ENCODE data around the gene BMAL1.

Gene BMAL1

GRCh38 chr11:13290221-13290980, 12.8 kb downstream of the BMAL1 start:
- no peak overlapping the region for H3K4me3 Mint-ChIP-seq
- peaks cover 2% of the 10 kb centered on the region for H3K9me3 Mint-ChIP-seq
- CTCF ChIA-PET = interaction anchor here (2.0 kb wide), 1 partner anchor 45 kb away, joined by 6 read pairs; no protein-coding TSS in a partner anchor
- peaks cover 8% of the 10 kb centered on the region for H3K36me3 Mint-ChIP-seq
- H3K27me3 Mint-ChIP-seq = no peaks in the 10 kb centered on the region
- H3K27ac Mint-ChIP-seq = no peak overlapping the region
- H3K4me1 Mint-ChIP-seq = peaks cover 42% of the 10 kb centered on the region
- no peak for DNase-seq

GRCh38 chr11:13291361-13291760, 13.8 kb downstream of the BMAL1 start:
- H3K27ac Mint-ChIP-seq = no peak overlapping the region
- H3K36me3 Mint-ChIP-seq = peaks cover 8% of the 10 kb centered on the region
- peaks cover 48% of the 10 kb centered on the region for H3K4me1 Mint-ChIP-seq
- H3K9me3 Mint-ChIP-seq = peaks cover 2% of the 10 kb centered on the region
- CTCF ChIA-PET = interaction anchor here (0.6 to 2.0 kb wide), 3 partner anchors 11 to 74 kb away, joined by 3 to 6 read pairs (median 3); no protein-coding TSS in a partner anchor
- no peak for DNase-seq
- no peaks in the 10 kb centered on the region for H3K27me3 Mint-ChIP-seq
- H3K4me3 Mint-ChIP-seq = no peak overlapping the region

GRCh38 chr11:13291800-13292199, 14.2 kb downstream of the BMAL1 start:
- CTCF ChIA-PET = interaction anchor here (0.6 to 2.0 kb wide), 3 partner anchors 11 to 73 kb away, joined by 3 to 6 read pairs (median 3); no protein-coding TSS in a partner anchor

GRCh38 chr11:13292970-13293369, 15.4 kb downstream of the BMAL1 start:
- H3K4me3 Mint-ChIP-seq = no peak overlapping the region
- H3K27me3 Mint-ChIP-seq = no peaks in the 10 kb centered on the region
- no peak for DNase-seq
- peaks cover 46% of the 10 kb centered on the region for H3K4me1 Mint-ChIP-seq
- CTCF ChIA-PET = no interaction called here
- H3K9me3 Mint-ChIP-seq = peaks cover 2% of the 10 kb centered on the region
- H3K27ac Mint-ChIP-seq = no peak overlapping the region
- H3K36me3 Mint-ChIP-seq = peaks cover 8% of the 10 kb centered on the region

More at GRCh38 chr11:13291800-13292199, 14.2 kb downstream of the BMAL1 start:
- no peak for DNase-seq
- H3K4me1 Mint-ChIP-seq = peaks cover 47% of the 10 kb centered on the region
- no peaks in the 10 kb centered on the region for H3K27me3 Mint-ChIP-seq
- peaks cover 8% of the 10 kb centered on the region for H3K36me3 Mint-ChIP-seq
- no peak overlapping the region for H3K27ac Mint-ChIP-seq
- no peak overlapping the region for H3K4me3 Mint-ChIP-seq
- H3K9me3 Mint-ChIP-seq = peaks cover 2% of the 10 kb centered on the region

- H3K4me3 Mint-ChIP-seq = no peak overlapping the region
- CTCF ChIA-PET = no interaction called here
- H3K27me3 Mint-ChIP-seq = no peaks in the 10 kb centered on the region
Observed at GRCh38 chr11:13294178-13294577, 16.6 kb downstream of the BMAL1 start.

GRCh38 chr11:13294771-13295579, 17.4 kb downstream of the BMAL1 start:
- Mint-ChIP-seq H3K27me3 (no peaks in the 10 kb centered on the region), H3K4me1 (peaks cover 52% of the 10 kb centered on the region), H3K36me3 (peaks cover 4% of the 10 kb centered on the region), H3K27ac (no peak overlapping the region), H3K9me3 (no peaks in the 10 kb centered on the region), H3K4me3 (no peak overlapping the region)
- DNase-seq = no peak
- CTCF ChIA-PET = interaction anchor here (1.3 to 4.7 kb wide), 2 partner anchors 11 to 41 kb away, joined by 5 to 18 read pairs; no protein-coding TSS in a partner anchor

More at GRCh38 chr11:13294178-13294577, 16.6 kb downstream of the BMAL1 start:
- H3K9me3 Mint-ChIP-seq = peaks cover 2% of the 10 kb centered on the region
- no peak overlapping the region for H3K27ac Mint-ChIP-seq
- peaks cover 49% of the 10 kb centered on the region for H3K4me1 Mint-ChIP-seq
- no peak for DNase-seq
- peaks cover 8% of the 10 kb centered on the region for H3K36me3 Mint-ChIP-seq

- Mint-ChIP-seq H3K27me3 (no peaks in the 10 kb centered on the region), H3K27ac (peak overlapping the region; percentile 68), H3K9me3 (no peaks in the 10 kb centered on the region), H3K4me3 (no peak overlapping the region), H3K4me1 (peaks cover 52% of the 10 kb centered on the region), H3K36me3 (peaks cover 4% of the 10 kb centered on the region)
- DNase-seq = no peak
- CTCF ChIA-PET = interaction anchor here (2.3 to 4.7 kb wide), 2 partner anchors 13 to 38 kb away, joined by 6 to 18 read pairs; no protein-coding TSS in a partner anchor
Observed at GRCh38 chr11:13297308-13297916, 19.8 kb downstream of the BMAL1 start.

- Mint-ChIP-seq H3K9me3 (no peaks in the 10 kb centered on the region), H3K4me1 (peaks cover 54% of the 10 kb centered on the region), H3K27me3 (no peaks in the 10 kb centered on the region), H3K4me3 (no peak overlapping the region), H3K36me3 (peaks cover 7% of the 10 kb centered on the region), H3K27ac (peak overlapping the region; percentile 68)
- CTCF ChIA-PET = interaction anchor here (2.3 to 4.7 kb wide), 3 partner anchors 11 to 38 kb away, joined by 6 to 18 read pairs (median 7); no protein-coding TSS in a partner anchor
- peak; percentile 39 for DNase-seq
Observed at GRCh38 chr11:13297917-13298356, 20.3 kb downstream of the BMAL1 start.

- CTCF ChIA-PET = interaction anchor here (1.8 to 4.7 kb wide), 4 partner anchors 12 to 61 kb away, joined by 4 to 18 read pairs (median 6); no protein-coding TSS in a partner anchor
- Mint-ChIP-seq H3K27me3 (no peaks in the 10 kb centered on the region), H3K4me1 (peaks cover 62% of the 10 kb centered on the region), H3K4me3 (no peak overlapping the region), H3K27ac (no peak overlapping the region), H3K9me3 (peaks cover 6% of the 10 kb centered on the region), H3K36me3 (peaks cover 13% of the 10 kb centered on the region)
- DNase-seq = no peak
Observed at GRCh38 chr11:13298765-13299164, 21.2 kb downstream of the BMAL1 start.

- CTCF ChIA-PET = interaction anchor here (1.4 kb wide), 1 partner anchor 33 kb away, joined by 3 read pairs; no protein-coding TSS in a partner anchor
- peaks cover 18% of the 10 kb centered on the region for H3K36me3 Mint-ChIP-seq
- H3K4me3 Mint-ChIP-seq = no peak overlapping the region
- DNase-seq = no peak
- H3K4me1 Mint-ChIP-seq = peaks cover 44% of the 10 kb centered on the region
- peaks cover 8% of the 10 kb centered on the region for H3K9me3 Mint-ChIP-seq
- no peaks in the 10 kb centered on the region for H3K27me3 Mint-ChIP-seq
- H3K27ac Mint-ChIP-seq = no peak overlapping the region
Observed at GRCh38 chr11:13301522-13301921, 23.9 kb downstream of the BMAL1 start.

GRCh38 chr11:13302420-13302958, 24.9 kb downstream of the BMAL1 start:
- H3K27ac Mint-ChIP-seq = no peak overlapping the region
- no peak overlapping the region for H3K4me3 Mint-ChIP-seq
- no peaks in the 10 kb centered on the region for H3K27me3 Mint-ChIP-seq
- peaks cover 36% of the 10 kb centered on the region for H3K4me1 Mint-ChIP-seq
- DNase-seq = no peak
- CTCF ChIA-PET = interaction anchor here (0.9 to 1.0 kb wide), 3 partner anchors 11 to 64 kb away, joined by 3 read pairs; no protein-coding TSS in a partner anchor
- peaks cover 18% of the 10 kb centered on the region for H3K36me3 Mint-ChIP-seq
- H3K9me3 Mint-ChIP-seq = peaks cover 8% of the 10 kb centered on the region

GRCh38 chr11:13303668-13304649, 26.4 kb downstream of the BMAL1 start:
- no peak overlapping the region for H3K4me3 Mint-ChIP-seq
- H3K9me3 Mint-ChIP-seq = peaks cover 8% of the 10 kb centered on the region
- peak overlapping the region; percentile 58 for H3K27ac Mint-ChIP-seq
- H3K4me1 Mint-ChIP-seq = peaks cover 23% of the 10 kb centered on the region
- H3K36me3 Mint-ChIP-seq = peaks cover 17% of the 10 kb centered on the region
- H3K27me3 Mint-ChIP-seq = no peaks in the 10 kb centered on the region
- CTCF ChIA-PET = interaction anchor here (1.0 kb wide), 1 partner anchor 11 kb away, joined by 3 read pairs; no protein-coding TSS in a partner anchor
- DNase-seq = no peak

All from activated naive CD4-positive, alpha-beta T cell treated with anti-CD3 and anti-CD28 coated beads, Interleukin-2, amount 10 ng/mL, durations not matched to agents 7 days and 5 days (primary cell).